Measurements from ENCODE around the gene DGKD. TPM values are rescaled to one million over a fixed set of nuclear protein-coding genes. Genes with fewer than 3 reads are reported as not detected.

Gene DGKD
- total RNA-seq, 4 donors from 2014 or later = 26.3 to 41.3 (median 30.4) TPM

DNA sequence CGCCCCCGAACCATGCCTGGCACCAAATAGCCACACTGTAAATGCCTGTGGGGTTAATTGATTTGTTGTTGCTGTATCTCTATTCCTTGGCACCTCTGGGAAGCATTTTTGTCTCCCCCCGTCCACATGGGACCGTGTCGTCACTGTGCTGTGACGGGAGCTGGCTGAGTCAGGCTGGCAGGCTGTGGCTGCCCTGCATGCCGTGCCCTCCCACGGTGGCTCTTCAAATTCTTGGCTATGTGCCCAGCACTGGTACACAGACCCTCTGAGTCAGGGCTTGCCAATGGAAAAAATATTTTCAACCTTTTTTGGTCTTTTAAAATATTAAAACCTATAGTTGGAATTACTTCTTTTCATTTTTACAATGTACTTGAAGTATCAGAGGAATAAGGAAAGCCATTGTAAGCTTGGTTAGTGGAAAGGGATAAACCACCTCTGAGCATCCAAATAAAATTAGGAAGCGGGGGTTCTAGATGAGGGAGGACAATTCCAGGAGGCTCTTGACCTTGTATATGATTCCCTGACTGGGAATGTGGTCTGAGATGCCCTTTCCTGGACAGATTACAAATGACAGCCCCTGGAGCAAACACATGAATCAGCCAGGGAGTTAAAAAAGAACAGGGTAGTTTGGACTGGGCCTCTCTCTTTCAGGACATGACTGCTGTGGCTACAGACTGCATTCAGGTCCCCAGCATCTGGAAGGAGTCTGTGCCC is 59.4 kb downstream of the DGKD start:
- Histone ChIP-seq H3K36me3 (no peaks in the 10 kb centered on the region), H3K27ac (peak overlapping the region; percentile 92 to 97 (median 96)), H3K27me3 (no peaks in the 10 kb centered on the region), H3K4me3 (no peak overlapping the region), H3K9me3 (peaks cover 0 to 3% (median 0%) of the 10 kb centered on the region in 3 donors), H3K4me1 (peaks cover 51 to 58% of the 10 kb centered on the region in 2 donors)
- intact Hi-C loops (cut with DNase I; ENCODE audit: low total_unique reads) = loop anchor here (2.0 kb wide), 1 partner anchor 23 kb away; no protein-coding TSS in a partner anchor
- in situ Hi-C loops (cut with MboI; ENCODE audit: low sequenced_read_pairs in 4 of 4) = no loop called here
- ATAC-seq (peak; percentile 15 to 17), DNase-seq (peak in 1 of 2 donors; percentile 70)
- TF ChIP-seq, protein P1, sequence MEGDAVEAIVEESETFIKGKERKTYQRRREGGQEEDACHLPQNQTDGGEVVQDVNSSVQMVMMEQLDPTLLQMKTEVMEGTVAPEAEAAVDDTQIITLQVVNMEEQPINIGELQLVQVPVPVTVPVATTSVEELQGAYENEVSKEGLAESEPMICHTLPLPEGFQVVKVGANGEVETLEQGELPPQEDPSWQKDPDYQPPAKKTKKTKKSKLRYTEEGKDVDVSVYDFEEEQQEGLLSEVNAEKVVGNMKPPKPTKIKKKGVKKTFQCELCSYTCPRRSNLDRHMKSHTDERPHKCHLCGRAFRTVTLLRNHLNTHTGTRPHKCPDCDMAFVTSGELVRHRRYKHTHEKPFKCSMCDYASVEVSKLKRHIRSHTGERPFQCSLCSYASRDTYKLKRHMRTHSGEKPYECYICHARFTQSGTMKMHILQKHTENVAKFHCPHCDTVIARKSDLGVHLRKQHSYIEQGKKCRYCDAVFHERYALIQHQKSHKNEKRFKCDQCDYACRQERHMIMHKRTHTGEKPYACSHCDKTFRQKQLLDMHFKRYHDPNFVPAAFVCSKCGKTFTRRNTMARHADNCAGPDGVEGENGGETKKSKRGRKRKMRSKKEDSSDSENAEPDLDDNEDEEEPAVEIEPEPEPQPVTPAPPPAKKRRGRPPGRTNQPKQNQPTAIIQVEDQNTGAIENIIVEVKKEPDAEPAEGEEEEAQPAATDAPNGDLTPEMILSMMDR (IDR thresholded peaks at IDR 0.05 in 4 of 5, conservative IDR thresholded peaks at IDR 0.05 in 1 of 5) = no peak
- TF ChIP-seq POLR2A (IDR thresholded peaks at IDR 0.05) = no peak

GRCh38 chr2:233414273-233414654 is 60.0 kb downstream of the DGKD start:
- Histone ChIP-seq H3K27me3 (no peaks in the 10 kb centered on the region), H3K36me3 (no peaks in the 10 kb centered on the region), H3K9me3 (peaks cover 0 to 3% (median 0%) of the 10 kb centered on the region in 3 donors), H3K27ac (peak overlapping the region; percentile 92 to 97 (median 96)), H3K4me1 (peaks cover 49 to 60% of the 10 kb centered on the region in 2 donors), H3K4me3 (no peak overlapping the region)
- DNase-seq = peak; percentile 65 to 90
- in situ Hi-C loops (cut with MboI; ENCODE audit: low sequenced_read_pairs in 4 of 4) = no loop called here
- intact Hi-C loops (cut with DNase I; ENCODE audit: low total_unique reads) = no loop called here
- TF ChIP-seq, protein P1 (IDR thresholded peaks at IDR 0.05 in 4 of 5, conservative IDR thresholded peaks at IDR 0.05 in 1 of 5) = peak in 1 of 5 experiments; percentile 12
- peak; percentile 14 to 24 for TF ChIP-seq POLR2A (IDR thresholded peaks at IDR 0.05)
- ATAC-seq = peak; percentile 58 to 61

DNA sequence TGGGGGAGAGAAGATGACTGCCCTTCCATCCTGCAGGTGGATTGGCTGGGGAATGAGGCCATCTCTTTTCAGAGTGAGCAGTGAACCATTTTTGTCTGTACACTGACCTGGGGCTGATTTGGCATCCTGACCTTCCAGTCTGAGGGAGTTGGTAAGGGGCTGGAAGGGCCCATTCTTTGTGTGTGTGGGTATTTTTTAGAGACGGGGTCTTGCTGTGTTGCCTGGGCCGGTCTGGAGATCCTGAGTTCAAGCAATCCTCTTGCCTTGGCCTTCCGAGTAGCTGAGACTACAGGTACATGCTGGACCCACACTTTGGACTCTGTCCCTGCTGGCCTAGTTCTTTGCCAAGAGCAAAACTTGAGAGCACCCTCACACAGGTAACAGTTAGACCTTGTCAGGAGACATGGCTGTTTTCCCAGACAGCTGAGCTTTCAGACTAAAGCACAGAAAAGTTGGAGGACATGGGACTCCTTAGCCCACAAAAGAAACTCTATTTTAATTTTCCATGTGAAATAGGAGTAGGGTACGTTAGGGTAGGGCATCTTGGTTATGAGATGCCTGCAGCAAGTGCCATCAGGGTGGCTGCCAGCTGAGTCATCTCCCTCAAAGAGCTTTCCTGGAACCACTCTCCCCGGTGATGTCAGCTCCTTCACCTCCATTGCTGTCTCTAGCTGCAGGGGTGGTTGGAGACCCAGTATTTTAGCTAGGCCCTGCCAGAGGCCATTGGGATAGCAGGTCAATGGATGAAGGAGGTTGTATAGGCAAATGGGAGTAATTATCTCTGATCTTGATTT is 60.7 kb downstream of the DGKD start:
- DNase-seq = peak; percentile 89 to 96
- intact Hi-C loops (cut with DNase I; ENCODE audit: low total_unique reads) (no loop called here), in situ Hi-C loops (cut with MboI; ENCODE audit: low sequenced_read_pairs in 4 of 4) (no loop called here)
- peak overlapping the region; percentile 92 to 97 (median 96) for H3K27ac ChIP-seq
- no peak overlapping the region for H3K4me3 ChIP-seq
- peaks cover 53 to 65% of the 10 kb centered on the region in 2 donors for H3K4me1 ChIP-seq
- TF ChIP-seq, protein P1 (IDR thresholded peaks at IDR 0.05 in 4 of 5, conservative IDR thresholded peaks at IDR 0.05 in 1 of 5) = no peak
- no peak for TF ChIP-seq POLR2A (IDR thresholded peaks at IDR 0.05)
- peak; percentile 75 to 77 for ATAC-seq
- no peaks in the 10 kb centered on the region for H3K36me3 ChIP-seq
- no peaks in the 10 kb centered on the region for H3K27me3 ChIP-seq
- peaks cover 0 to 3% (median 0%) of the 10 kb centered on the region in 3 donors for H3K9me3 ChIP-seq

GRCh38 chr2:233416199-233416598 is 61.9 kb downstream of the DGKD start:
- DNase-seq (no peak), ATAC-seq (no peak)
- TF ChIP-seq POLR2A (IDR thresholded peaks at IDR 0.05) = no peak
- TF ChIP-seq, protein P1 (IDR thresholded peaks at IDR 0.05 in 4 of 5, conservative IDR thresholded peaks at IDR 0.05 in 1 of 5) = no peak
- in situ Hi-C loops (cut with MboI; ENCODE audit: low sequenced_read_pairs in 4 of 4) (no loop called here), intact Hi-C loops (cut with DNase I; ENCODE audit: low total_unique reads) (no loop called here)
- Histone ChIP-seq H3K9me3 (peaks cover 0 to 3% (median 0%) of the 10 kb centered on the region in 3 donors), H3K4me3 (no peak overlapping the region), H3K27me3 (no peaks in the 10 kb centered on the region), H3K4me1 (peaks cover 59 to 73% of the 10 kb centered on the region in 2 donors), H3K27ac (peak overlapping the region; percentile 92 to 97 (median 96)), H3K36me3 (no peaks in the 10 kb centered on the region)
